ENCODE results near the gene EFS. TPM values are rescaled to one million over a fixed set of nuclear protein-coding genes. Genes with fewer than 3 reads are reported as not detected.

The EFS gene
- total and polyA plus RNA-seq, 7 donors = 0.46 to 19.9 (median 10.0) TPM

DNA sequence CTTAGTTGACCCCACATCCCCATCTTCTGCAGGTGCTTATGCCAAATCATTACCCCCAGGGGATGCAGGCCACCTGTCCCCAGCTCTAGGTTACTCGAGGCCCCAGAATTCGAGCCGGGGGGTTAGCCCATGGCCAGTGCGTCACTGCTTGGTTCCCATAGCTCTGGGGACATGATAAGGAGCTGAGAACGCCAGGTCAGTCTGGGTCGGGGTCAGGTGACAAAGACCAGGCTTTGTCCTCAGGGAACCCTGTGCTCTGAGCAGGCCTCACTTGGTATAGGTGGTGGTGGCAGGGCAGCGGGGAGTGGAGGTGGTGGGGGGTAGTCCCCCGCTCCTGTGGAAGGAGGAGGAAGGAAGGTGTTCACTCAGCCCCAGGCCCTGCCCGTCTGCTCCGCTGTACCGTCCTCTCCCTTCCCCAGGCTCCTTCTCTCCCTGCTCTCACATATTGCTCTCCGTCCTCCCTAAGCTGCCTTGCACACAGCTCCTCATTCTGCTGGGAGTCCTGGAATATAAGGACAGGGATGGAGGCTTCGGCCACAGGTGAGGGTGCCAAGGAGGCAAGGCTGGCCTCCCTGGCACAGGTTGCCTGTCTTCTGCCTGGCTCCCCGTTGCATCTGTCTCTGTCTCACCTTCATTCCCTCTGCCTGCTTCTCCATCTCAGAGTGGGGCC lies 45.1 kb upstream of the EFS start:
- intact Hi-C loops (cut with DNase I) = no loop called here
- no peak overlapping the region for H3K27ac ChIP-seq
- no peaks in the 10 kb centered on the region for H3K9me3 ChIP-seq
- H3K4me1 ChIP-seq = no peaks in the 10 kb centered on the region
- peaks cover 0 to 5% (median 0%) of the 10 kb centered on the region in 3 donors for H3K27me3 ChIP-seq
- no peaks in the 10 kb centered on the region for H3K36me3 ChIP-seq
- no peak for DNase-seq
- 81 to 82% methylated on average over 14 of the region's 14 CpGs for WGBS, 2 donors
- TF ChIP-seq EP300 (IDR thresholded peaks at IDR 0.05) (no peak), POLR2A (IDR thresholded peaks at IDR 0.05) (no peak), POLR2AphosphoS5 (IDR thresholded peaks at IDR 0.05) (no peak), CTCF (IDR thresholded peaks at IDR 0.05) (no peak)
- no peak overlapping the region for H3K4me3 ChIP-seq

GRCh38 chr14:23409475-23409874 lies 44.5 kb upstream of the EFS start:
- WGBS, 2 donors = 74 to 75% methylated on average over 2 of the region's 2 CpGs
- TF ChIP-seq POLR2A (IDR thresholded peaks at IDR 0.05) = no peak
- no peak for TF ChIP-seq EP300 (IDR thresholded peaks at IDR 0.05)
- TF ChIP-seq POLR2AphosphoS5 (IDR thresholded peaks at IDR 0.05) = no peak
- no peak for TF ChIP-seq CTCF (IDR thresholded peaks at IDR 0.05)
- intact Hi-C loops (cut with DNase I) = no loop called here
- peaks cover 0 to 5% (median 0%) of the 10 kb centered on the region in 3 donors for H3K27me3 ChIP-seq
- H3K27ac ChIP-seq = no peak overlapping the region
- no peak overlapping the region for H3K4me3 ChIP-seq
- no peak for DNase-seq
- H3K9me3 ChIP-seq = no peaks in the 10 kb centered on the region
- H3K4me1 ChIP-seq = no peaks in the 10 kb centered on the region
- H3K36me3 ChIP-seq = no peaks in the 10 kb centered on the region

GRCh38 chr14:23408307-23408630 lies 43.3 kb upstream of the EFS start:
- WGBS, 2 donors = 56 to 65% methylated on average over 5 of the region's 5 CpGs
- no peak for TF ChIP-seq CTCF (IDR thresholded peaks at IDR 0.05)
- no peak for TF ChIP-seq EP300 (IDR thresholded peaks at IDR 0.05)
- no peak for TF ChIP-seq POLR2AphosphoS5 (IDR thresholded peaks at IDR 0.05)
- no peak for TF ChIP-seq POLR2A (IDR thresholded peaks at IDR 0.05)
- no peak overlapping the region for H3K27ac ChIP-seq
- intact Hi-C loops (cut with DNase I) = no loop called here
- no peaks in the 10 kb centered on the region for H3K4me1 ChIP-seq
- H3K27me3 ChIP-seq = peaks cover 0 to 5% (median 0%) of the 10 kb centered on the region in 3 donors
- no peaks in the 10 kb centered on the region for H3K9me3 ChIP-seq
- H3K36me3 ChIP-seq = no peaks in the 10 kb centered on the region
- no peak overlapping the region for H3K4me3 ChIP-seq
- DNase-seq = no peak

- peaks cover 0 to 5% (median 0%) of the 10 kb centered on the region in 3 donors for H3K27me3 ChIP-seq
- TF ChIP-seq POLR2AphosphoS5 (IDR thresholded peaks at IDR 0.05) = no peak
- TF ChIP-seq EP300 (IDR thresholded peaks at IDR 0.05) = no peak
- no peak for TF ChIP-seq CTCF (IDR thresholded peaks at IDR 0.05)
- TF ChIP-seq POLR2A (IDR thresholded peaks at IDR 0.05) = no peak
- no peak for DNase-seq
- no peak within 1 kb of the TSS for H3K27ac ChIP-seq
- H3K9me3 ChIP-seq = no peaks in the 10 kb centered on the region
- H3K4me3 ChIP-seq = no peak within 1 kb of the TSS
- no peaks in the 10 kb centered on the region for H3K36me3 ChIP-seq
- intact Hi-C loops (cut with DNase I) = no loop called here
- 69 to 85% methylated on average over 15 of the region's 15 CpGs for WGBS, 2 donors
- no peaks in the 10 kb centered on the region for H3K4me1 ChIP-seq
Observed at GRCh38 chr14:23407516-23408306, 42.7 kb upstream of the EFS start, which contains the start of gene MYH6. TSS of gene MYH6 (minus strand) at chr14:23408273. CDS start at chr14:23407223, 1,050 bp downstream.

Data from sigmoid colon (tissue), 7 donors.